T-helper 2 cell treated with Interferon-gamma antibody and Interleukin-4, amounts not matched to agents 100 ng/mL and 5 ng/mL, for 36 hours (primary cell): ENCODE data around the gene RWDD1. TPM values are rescaled to one million over a fixed set of nuclear protein-coding genes. Genes with fewer than 3 reads are reported as not detected.
"Not testable (repeated sequence)": the region's sequence is repeated elsewhere in the genome, so short reads cannot be mapped to it uniquely, and the experiment has no call there.

Source experiments
- intact Hi-C: fragments of 100-400 bp; cut with micrococcal nuclease; formaldehyde crosslinking; loops from one replicate; pipeline ENCODE4 v1.15.1; 2023
- total RNA-seq: library from RNA; stranded (reverse); gene quantifications from 2 replicates; pipeline ENCODE4 v1.2.3, GENCODE V29; 2022

Gene RWDD1
- total RNA-seq, 1 donor from 2014 or later: 40.5 TPM

- intact Hi-C loops: not testable (repeated sequence)
Measured at GRCh38 chr6:116604868-116605267, 33.6 kb downstream of the RWDD1 start.

GRCh38 chr6:116605935-116606334, 34.6 kb downstream of the RWDD1 start:
- intact Hi-C loops: no loop called here

GRCh38 chr6:116611056-116611455, 39.8 kb downstream of the RWDD1 start:
- intact Hi-C loops: no loop called here

GRCh38 chr6:116615937-116616736, 44.8 kb downstream of the RWDD1 start, which contains the start of gene RSPH4A:
Gene RSPH4A, plus strand, starts transcription at chr6:116616479. Its CDS starts 145 bp downstream, at chr6:116616624.
- intact Hi-C loops: loop anchor here (1.0 kb wide), 3 partner anchors 29 to 52 kb away; partner anchors contain the start of genes RWDD1 and ZUP1

GRCh38 chr6:116616737-116617053, 45.4 kb downstream of the RWDD1 start:
- intact Hi-C loops: loop anchor here (1.0 kb wide), 3 partner anchors 29 to 52 kb away; partner anchors contain the start of genes RWDD1 and ZUP1

GRCh38 chr6:116624036-116624805, 52.9 kb downstream of the RWDD1 start:
- intact Hi-C loops: no loop called here

- intact Hi-C loops: no loop called here
Measured at GRCh38 chr6:116625872-116626271, 54.6 kb downstream of the RWDD1 start.

GRCh38 chr6:116629563-116629981, 58.3 kb downstream of the RWDD1 start:
- intact Hi-C loops: no loop called here

- intact Hi-C loops: no loop called here
Measured at GRCh38 chr6:116631379-116631990, 60.2 kb downstream of the RWDD1 start.

- intact Hi-C loops: no loop called here
Measured at GRCh38 chr6:116633685-116634084, 62.4 kb downstream of the RWDD1 start.

Other genes starting within 250 kb of the RWDD1 start
- gene DSE, start 200.6 kb upstream of the RWDD1 start, total RNA-seq: 2.9 and 3.0 TPM in 2 replicates
- gene CALHM6, start 110.1 kb upstream of the RWDD1 start, total RNA-seq: 17.1 and 20.7 TPM in 2 replicates
- gene CALHM5, start 59.9 kb upstream of the RWDD1 start, total RNA-seq: not detected in 2 replicates
- gene TRAPPC3L, start 25.8 kb upstream of the RWDD1 start, total RNA-seq: not detected in 2 replicates
- gene CALHM4, start 17.8 kb upstream of the RWDD1 start, total RNA-seq: not detected in 2 replicates
- gene RSPH4A, start 45.0 kb downstream of the RWDD1 start, total RNA-seq: 0.27 and 0.32 TPM in 2 replicates
- gene ZUP1, start 97.3 kb downstream of the RWDD1 start, total RNA-seq: 16.5 and 16.7 TPM in 2 replicates
- gene KPNA5, start 109.7 kb downstream of the RWDD1 start, total RNA-seq: 8.4 and 10.0 TPM in 2 replicates
- gene FAM162B, start 194.2 kb downstream of the RWDD1 start, total RNA-seq: not detected in 2 replicates